Neural progenitor cell (in vitro differentiated cells): ENCODE data around the gene ANKDD1B.

Source experiments
- EZH2 ChIP-seq: fragments of 200-600 bp; sonication (generic); IDR thresholded peaks from 2 replicates; pipeline ENCODE4 v1.6.1; 2017; ENCODE audit warnings: antibody characterized with exemption, mild to moderate bottlenecking, moderate library complexity
- TF ChIP-seq, protein P1 (sequence below): fragments of 200-600 bp; sonication (generic); IDR thresholded peaks from 2 replicates; pipeline ENCODE4 v1.5.1; 2017; ENCODE audit warnings: antibody characterized with exemption, mild to moderate bottlenecking

DNA sequence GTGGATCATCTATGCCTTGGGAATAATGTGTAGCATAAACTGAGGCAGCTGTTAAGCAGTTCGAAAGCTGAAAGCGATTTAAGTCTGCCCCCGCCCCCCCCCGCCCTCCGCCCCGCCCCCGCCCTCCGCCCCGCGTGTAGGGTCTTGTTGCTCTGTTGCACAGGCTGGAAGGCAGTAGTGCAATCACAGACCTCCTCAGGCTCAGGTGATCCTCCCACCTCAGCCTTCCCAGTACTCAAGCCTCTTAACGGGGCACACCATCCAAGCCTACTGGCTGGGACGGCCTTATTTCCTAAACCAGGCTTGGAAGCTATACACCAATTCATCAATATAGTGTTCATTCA lies 945 bp downstream of the ANKDD1B start:
- TF ChIP-seq, protein P1, sequence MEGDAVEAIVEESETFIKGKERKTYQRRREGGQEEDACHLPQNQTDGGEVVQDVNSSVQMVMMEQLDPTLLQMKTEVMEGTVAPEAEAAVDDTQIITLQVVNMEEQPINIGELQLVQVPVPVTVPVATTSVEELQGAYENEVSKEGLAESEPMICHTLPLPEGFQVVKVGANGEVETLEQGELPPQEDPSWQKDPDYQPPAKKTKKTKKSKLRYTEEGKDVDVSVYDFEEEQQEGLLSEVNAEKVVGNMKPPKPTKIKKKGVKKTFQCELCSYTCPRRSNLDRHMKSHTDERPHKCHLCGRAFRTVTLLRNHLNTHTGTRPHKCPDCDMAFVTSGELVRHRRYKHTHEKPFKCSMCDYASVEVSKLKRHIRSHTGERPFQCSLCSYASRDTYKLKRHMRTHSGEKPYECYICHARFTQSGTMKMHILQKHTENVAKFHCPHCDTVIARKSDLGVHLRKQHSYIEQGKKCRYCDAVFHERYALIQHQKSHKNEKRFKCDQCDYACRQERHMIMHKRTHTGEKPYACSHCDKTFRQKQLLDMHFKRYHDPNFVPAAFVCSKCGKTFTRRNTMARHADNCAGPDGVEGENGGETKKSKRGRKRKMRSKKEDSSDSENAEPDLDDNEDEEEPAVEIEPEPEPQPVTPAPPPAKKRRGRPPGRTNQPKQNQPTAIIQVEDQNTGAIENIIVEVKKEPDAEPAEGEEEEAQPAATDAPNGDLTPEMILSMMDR: no peak
- no peak for TF ChIP-seq EZH2
